HEK293 (cell line): ENCODE measurements around the gene DYNLRB1.

Experiments
- CTCF ChIA-PET: fragments of 350-600 bp; formaldehyde crosslinking; extraction: SDS; loops from one replicate; lab custom pipeline; 2021; ENCODE audit warnings: antibody characterized with exemption; lab: Yijun Ruan, JAX
- POLR2A ChIA-PET: fragments of 300-600 bp; formaldehyde crosslinking; extraction: SDS; loops from one replicate; lab custom pipeline; 2020; ENCODE audit warnings: antibody characterized with exemption, inconsistent platforms; lab: Yijun Ruan, JAX
- H3K27ac ChIP-seq: fragments of 200-500 bp; sonication (Bioruptor generic); 2 replicates; pipeline ENCODE4 v1.5.1; 2014; ENCODE audit warnings: low read depth, low read length, control low read depth, inconsistent platforms; ENCODE audit errors: extremely low read depth
- H3K36me3 ChIP-seq, 2 experiments: fragments of 200-500 bp in 1 of 2; sonication (Bioruptor generic) in 1 of 2; 1 replicate in 1 of 2; 2 replicates in 1 of 2; pipeline ENCODE4 v1.5.1; 2014 to 2017; ENCODE audit warnings: inconsistent platforms in 2 of 2, low read length in 2 of 2; ENCODE audit not compliant: control insufficient read depth in 2 of 2, insufficient read depth in 1 of 2
- H3K4me1 ChIP-seq: fragments of 200-500 bp; sonication (Bioruptor generic); 2 replicates; pipeline ENCODE4 v1.5.1; 2014; ENCODE audit warnings: mild to moderate bottlenecking, low read length, inconsistent platforms; ENCODE audit not compliant: control insufficient read depth, insufficient read depth
- H3K4me3 ChIP-seq: 2 replicates; pipeline ENCODE4 v1.5.1; 2011; ENCODE audit warnings: low read depth, mild to moderate bottlenecking, control low read depth, low read length, moderate library complexity
- H3K9me3 ChIP-seq: fragments of 200-500 bp; sonication (Bioruptor generic); 2 replicates; pipeline ENCODE4 v1.5.1; 2014; ENCODE audit warnings: low read depth, low read length, inconsistent platforms; ENCODE audit not compliant: control insufficient read depth, insufficient read depth
- PRDM10 ChIP-seq: fragments of 450-650 bp; formaldehyde crosslinking; IDR thresholded peaks from 2 replicates; pipeline ENCODE4 v1.5.1; 2016; ENCODE audit warnings: missing biosample characterization, missing genetic modification characterization
- ZBTB11 ChIP-seq: fragments of 450-650 bp; formaldehyde crosslinking; conservative IDR thresholded peaks from 2 replicates; pipeline ENCODE4 v1.5.1; 2016; ENCODE audit warnings: low read depth, missing biosample characterization, missing genetic modification characterization
- ZNF121 ChIP-seq: fragments of 450-650 bp; formaldehyde crosslinking; IDR thresholded peaks from 2 replicates; pipeline ENCODE4 v1.5.1; 2016; ENCODE audit warnings: missing biosample characterization, missing genetic modification characterization
- ZNF169 ChIP-seq: fragments of 450-650 bp; formaldehyde crosslinking; IDR thresholded peaks from 2 replicates; pipeline ENCODE4 v1.5.1; 2016; ENCODE audit warnings: missing biosample characterization, missing genetic modification characterization
- ZNF174 ChIP-seq: fragments of 450-650 bp; formaldehyde crosslinking; IDR thresholded peaks from 2 replicates; pipeline ENCODE4 v1.5.0; 2017; ENCODE audit warnings: missing biosample characterization, mild to moderate bottlenecking, missing genetic modification characterization
- ZNF561 ChIP-seq: fragments of 450-650 bp; IDR thresholded peaks from 2 replicates; pipeline ENCODE4 v1.5.1; 2018; ENCODE audit warnings: missing biosample characterization, missing genetic modification characterization, borderline replicate concordance
- ZNF600 ChIP-seq: fragments of 450-650 bp; formaldehyde crosslinking; IDR thresholded peaks from 2 replicates; pipeline ENCODE4 v1.5.1; 2016; ENCODE audit warnings: missing biosample characterization, missing genetic modification characterization
- ZNF701 ChIP-seq: fragments of 450-650 bp; formaldehyde crosslinking; IDR thresholded peaks from 2 replicates; pipeline ENCODE4 v1.5.1; 2016; ENCODE audit warnings: missing biosample characterization, missing genetic modification characterization
- ZNF791 ChIP-seq: fragments of 450-650 bp; formaldehyde crosslinking; IDR thresholded peaks from 2 replicates; pipeline ENCODE4 v1.5.1; 2016; ENCODE audit warnings: missing biosample characterization, missing genetic modification characterization
- ZNF837 ChIP-seq: fragments of 450-650 bp; formaldehyde crosslinking; IDR thresholded peaks from 2 replicates; pipeline ENCODE4 v1.5.1; 2016; ENCODE audit warnings: missing biosample characterization, missing genetic modification characterization
- TF ChIP-seq, protein P1 (sequence below): fragments of 450-650 bp; formaldehyde crosslinking; conservative IDR thresholded peaks from 2 replicates; pipeline ENCODE4 v1.5.1; 2016; ENCODE audit warnings: low read depth, missing biosample characterization, missing genetic modification characterization
- TF ChIP-seq, protein P2 (sequence below): fragments of 450-650 bp; formaldehyde crosslinking; IDR thresholded peaks from 2 replicates; pipeline ENCODE4 v1.5.1; 2016; ENCODE audit warnings: missing biosample characterization, missing genetic modification characterization

The DYNLRB1 gene

GRCh38 chr20:34582911-34583310 lies 66.7 kb downstream of the DYNLRB1 start:
- CTCF ChIA-PET = interaction anchor here (0.6 kb wide), 1 partner anchor 410 kb away, joined by 3 read pairs; no protein-coding TSS in a partner anchor
- peaks cover 0 to 17% of the 10 kb centered on the region in 2 experiments; a peak in 1 of 3 replicates for H3K36me3 ChIP-seq
- H3K4me3 ChIP-seq = no peak overlapping the region
- H3K9me3 ChIP-seq = no peaks in the 10 kb centered on the region
- POLR2A ChIA-PET = interaction anchor here (0.6 kb wide), 1 partner anchor 139 kb away, joined by 8 read pairs; no protein-coding TSS in a partner anchor
- no peak for TF ChIP-seq ZNF561
- TF ChIP-seq ZNF791 (tag by site-specific recombination) = no peak
- TF ChIP-seq, protein P1, sequence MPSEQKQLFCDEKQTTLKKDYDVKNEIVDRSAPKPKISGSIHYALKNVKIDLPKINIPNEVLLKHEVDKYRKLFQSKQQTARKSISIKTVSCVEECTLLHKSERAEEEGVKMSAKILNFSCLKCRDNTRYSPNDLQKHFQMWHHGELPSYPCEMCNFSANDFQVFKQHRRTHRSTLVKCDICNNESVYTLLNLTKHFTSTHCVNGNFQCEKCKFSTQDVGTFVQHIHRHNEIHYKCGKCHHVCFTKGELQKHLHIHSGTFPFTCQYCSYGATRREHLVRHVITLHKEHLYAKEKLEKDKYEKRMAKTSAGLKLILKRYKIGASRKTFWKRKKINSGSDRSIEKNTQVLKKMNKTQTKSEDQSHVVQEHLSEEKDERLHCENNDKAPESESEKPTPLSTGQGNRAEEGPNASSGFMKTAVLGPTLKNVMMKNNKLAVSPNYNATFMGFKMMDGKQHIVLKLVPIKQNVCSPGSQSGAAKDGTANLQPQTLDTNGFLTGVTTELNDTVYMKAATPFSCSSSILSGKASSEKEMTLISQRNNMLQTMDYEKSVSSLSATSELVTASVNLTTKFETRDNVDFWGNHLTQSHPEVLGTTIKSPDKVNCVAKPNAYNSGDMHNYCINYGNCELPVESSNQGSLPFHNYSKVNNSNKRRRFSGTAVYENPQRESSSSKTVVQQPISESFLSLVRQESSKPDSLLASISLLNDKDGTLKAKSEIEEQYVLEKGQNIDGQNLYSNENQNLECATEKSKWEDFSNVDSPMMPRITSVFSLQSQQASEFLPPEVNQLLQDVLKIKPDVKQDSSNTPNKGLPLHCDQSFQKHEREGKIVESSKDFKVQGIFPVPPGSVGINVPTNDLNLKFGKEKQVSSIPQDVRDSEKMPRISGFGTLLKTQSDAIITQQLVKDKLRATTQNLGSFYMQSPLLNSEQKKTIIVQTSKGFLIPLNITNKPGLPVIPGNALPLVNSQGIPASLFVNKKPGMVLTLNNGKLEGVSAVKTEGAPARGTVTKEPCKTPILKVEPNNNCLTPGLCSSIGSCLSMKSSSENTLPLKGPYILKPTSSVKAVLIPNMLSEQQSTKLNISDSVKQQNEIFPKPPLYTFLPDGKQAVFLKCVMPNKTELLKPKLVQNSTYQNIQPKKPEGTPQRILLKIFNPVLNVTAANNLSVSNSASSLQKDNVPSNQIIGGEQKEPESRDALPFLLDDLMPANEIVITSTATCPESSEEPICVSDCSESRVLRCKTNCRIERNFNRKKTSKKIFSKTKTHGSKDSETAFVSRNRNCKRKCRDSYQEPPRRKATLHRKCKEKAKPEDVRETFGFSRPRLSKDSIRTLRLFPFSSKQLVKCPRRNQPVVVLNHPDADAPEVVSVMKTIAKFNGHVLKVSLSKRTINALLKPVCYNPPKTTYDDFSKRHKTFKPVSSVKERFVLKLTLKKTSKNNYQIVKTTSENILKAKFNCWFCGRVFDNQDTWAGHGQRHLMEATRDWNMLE (tag by site-specific recombination) = no peak
- TF ChIP-seq ZNF701 (tag by site-specific recombination) = no peak
- no peak for TF ChIP-seq ZNF837 (tag by site-specific recombination)
- H3K27ac ChIP-seq = no peak overlapping the region
- H3K4me1 ChIP-seq = no peaks in the 10 kb centered on the region

DNA sequence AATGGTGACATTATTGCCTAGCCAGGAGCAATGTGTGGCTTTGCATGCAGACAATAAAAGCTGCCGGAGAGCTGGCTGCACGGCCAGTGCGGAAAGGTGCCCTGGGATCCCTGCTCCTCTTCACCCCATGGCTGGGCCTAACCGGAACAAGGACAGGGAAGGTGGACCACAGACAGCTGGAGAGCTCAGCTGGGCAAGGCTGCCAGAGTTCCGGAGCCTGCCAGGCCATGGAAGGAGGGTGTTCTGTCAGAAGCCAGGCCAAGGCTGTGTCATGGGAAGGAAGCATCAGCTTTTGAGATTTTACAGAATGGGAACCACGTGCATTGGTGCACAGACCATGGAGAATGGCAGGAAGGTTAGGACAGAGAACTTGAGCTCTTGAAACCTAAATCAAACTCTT lies 67.3 kb downstream of the DYNLRB1 start:
- peak; percentile 71; the same call in 1 of the 2 replicates for TF ChIP-seq ZNF600 (tag by site-specific recombination)
- TF ChIP-seq ZNF169 = no peak
- Histone ChIP-seq H3K27ac (no peak overlapping the region), H3K36me3 (peaks cover 0 to 14% of the 10 kb centered on the region in 2 experiments; a peak in 1 of 3 replicates), H3K9me3 (no peaks in the 10 kb centered on the region), H3K4me3 (no peak overlapping the region), H3K4me1 (no peaks in the 10 kb centered on the region)
- ChIA-PET CTCF (interaction anchor here (0.6 to 1.0 kb wide), 2 partner anchors 124 to 410 kb away, joined by 3 to 4 read pairs; no protein-coding TSS in a partner anchor), POLR2A (interaction anchor here (0.6 kb wide), 2 partner anchors 139 to 291 kb away, joined by 4 to 8 read pairs; no protein-coding TSS in a partner anchor)

GRCh38 chr20:34585019-34585418 lies 68.8 kb downstream of the DYNLRB1 start:
- no peaks in the 10 kb centered on the region for H3K4me1 ChIP-seq
- H3K9me3 ChIP-seq = no peaks in the 10 kb centered on the region
- H3K36me3 ChIP-seq = peaks cover 0 to 12% of the 10 kb centered on the region in 2 experiments; a peak in 1 of 3 replicates
- POLR2A ChIA-PET = no interaction called here
- H3K27ac ChIP-seq = no peak overlapping the region
- TF ChIP-seq ZNF121 (tag by site-specific recombination) (no peak), ZBTB11 (tag by site-specific recombination) (no peak), PRDM10 (tag by site-specific recombination) (no peak), ZNF174 (tag by site-specific recombination) (no peak)
- TF ChIP-seq, protein P2, sequence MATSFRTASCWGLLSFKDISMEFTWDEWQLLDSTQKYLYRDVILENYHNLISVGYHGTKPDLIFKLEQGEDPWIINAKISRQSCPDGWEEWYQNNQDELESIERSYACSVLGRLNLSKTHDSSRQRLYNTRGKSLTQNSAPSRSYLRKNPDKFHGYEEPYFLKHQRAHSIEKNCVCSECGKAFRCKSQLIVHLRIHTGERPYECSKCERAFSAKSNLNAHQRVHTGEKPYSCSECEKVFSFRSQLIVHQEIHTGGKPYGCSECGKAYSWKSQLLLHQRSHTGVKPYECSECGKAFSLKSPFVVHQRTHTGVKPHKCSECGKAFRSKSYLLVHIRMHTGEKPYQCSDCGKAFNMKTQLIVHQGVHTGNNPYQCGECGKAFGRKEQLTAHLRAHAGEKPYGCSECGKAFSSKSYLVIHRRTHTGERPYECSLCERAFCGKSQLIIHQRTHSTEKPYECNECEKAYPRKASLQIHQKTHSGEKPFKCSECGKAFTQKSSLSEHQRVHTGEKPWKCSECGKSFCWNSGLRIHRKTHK = no peak
- TF ChIP-seq, all 188 proteins: peak for 0
- no peak overlapping the region for H3K4me3 ChIP-seq
- CTCF ChIA-PET = no interaction called here
